Breast epithelium (tissue), 3 donors: ENCODE results near the gene UGT3A1.
"Not testable (repeated sequence)": the region's sequence is repeated elsewhere in the genome, so short reads cannot be mapped to it uniquely, and the experiment has no call there.

Experiments
- CTCF ChIP-seq, 3 donors: fragments of 450-650 bp; IDR thresholded peaks; one replicate each; pipeline ENCODE4 v1.5.1; 2016 to 2017; ENCODE audit warnings: antibody characterized with exemption in 3 of 3, mild to moderate bottlenecking in 3 of 3, moderate library complexity in 3 of 3
- POLR2A ChIP-seq: fragments of 450-650 bp; IDR thresholded peaks from one replicate; pipeline ENCODE4 v1.6.1; 2016; ENCODE audit warnings: antibody characterized with exemption, mild to moderate bottlenecking, moderate library complexity
- POLR2AphosphoS5 ChIP-seq, 3 donors: sonication (generic); formaldehyde crosslinking; IDR thresholded peaks; one replicate each; pipeline ENCODE4 v1.6.1; 2017; ENCODE audit warnings: antibody characterized with exemption in 3 of 3

GRCh38 chr5:36034536-36035134, 43.4 kb upstream of the UGT3A1 start:
- not testable (repeated sequence) for TF ChIP-seq CTCF (IDR thresholded peaks at IDR 0.05); POLR2A; POLR2AphosphoS5 (IDR thresholded peaks at IDR 0.05)
